Thoracic aorta (tissue), 2 donors: ENCODE measurements around the gene TRIM72. TPM values are rescaled to one million over a fixed set of nuclear protein-coding genes. Genes with fewer than 3 reads are reported as not detected.

Source experiments
- ATAC-seq: fragments of 150-250 bp; one replicate; pipeline ENCODE4 v1.8.0; 2017; ENCODE audit warnings: low read depth; ENCODE audit not compliant: insufficient number of reproducible peaks, low FRiP score
- DNase-seq: peaks from one replicate; pipeline ENCODE4 v3.0.0-alpha.2; 2020; ENCODE audit warnings: low spot score
- H3K27ac ChIP-seq, 2 donors: fragments of 200-600 bp; sonication (generic); 1 replicate in 1 of 2; 2 replicates in 1 of 2; pipeline ENCODE4 v1.5.1; 2016; ENCODE audit warnings: mild to moderate bottlenecking in 2 of 2, moderate library complexity in 2 of 2
- H3K27me3 ChIP-seq: fragments of 200-600 bp; sonication (generic); replicated peaks from 2 replicates; pipeline ENCODE4 v1.6.0; 2016; ENCODE audit warnings: mild to moderate bottlenecking; ENCODE audit not compliant: insufficient read depth
- H3K36me3 ChIP-seq: fragments of 200-600 bp; sonication (generic); one replicate; pipeline ENCODE4 v1.5.1; 2016
- H3K4me1 ChIP-seq, 2 donors: fragments of 200-600 bp; sonication (generic); 1 replicate in 1 of 2; 2 replicates in 1 of 2; pipeline versions ENCODE4 v1.5.1 to v1.6.0; 2016; ENCODE audit warnings: low read depth in 2 of 2, mild to moderate bottlenecking in 1 of 2; ENCODE audit not compliant: control insufficient read depth in 1 of 2
- H3K4me3 ChIP-seq: fragments of 200-600 bp; sonication (generic); 2 replicates; pipeline ENCODE4 v1.5.1; 2016; ENCODE audit warnings: mild to moderate bottlenecking
- H3K9me3 ChIP-seq: fragments of 200-600 bp; sonication (generic); 2 replicates; pipeline ENCODE4 v1.5.1; 2016
- CTCF ChIP-seq: fragments of 200-600 bp; sonication (generic); IDR thresholded peaks from one replicate; pipeline ENCODE4 v1.5.1; 2019; ENCODE audit warnings: antibody characterized with exemption
- total RNA-seq, 2 donors: library from RNA; depleted of rRNA; stranded (reverse); fragments of >200 nt; gene quantifications; one replicate each; pipeline versions ENCODE4 v1.1.0 to v1.2.3, GENCODE V29; 2016

The TRIM72 gene
- total RNA-seq, 2 donors from 2014 or later = 0.07 TPM; not detected in 1

- H3K27ac ChIP-seq = no peak overlapping the region
- no peak for DNase-seq
- no peak for ATAC-seq
- no peak overlapping the region for H3K4me3 ChIP-seq
- H3K36me3 ChIP-seq = no peaks in the 10 kb centered on the region
- TF ChIP-seq CTCF = no peak
- H3K9me3 ChIP-seq = no peaks in the 10 kb centered on the region
- H3K27me3 ChIP-seq = no peaks in the 10 kb centered on the region
- H3K4me1 ChIP-seq = no peaks in the 10 kb centered on the region
These were observed 48.2 kb downstream of the TRIM72 start for GRCh38 chr16:31262084-31262483.

DNA sequence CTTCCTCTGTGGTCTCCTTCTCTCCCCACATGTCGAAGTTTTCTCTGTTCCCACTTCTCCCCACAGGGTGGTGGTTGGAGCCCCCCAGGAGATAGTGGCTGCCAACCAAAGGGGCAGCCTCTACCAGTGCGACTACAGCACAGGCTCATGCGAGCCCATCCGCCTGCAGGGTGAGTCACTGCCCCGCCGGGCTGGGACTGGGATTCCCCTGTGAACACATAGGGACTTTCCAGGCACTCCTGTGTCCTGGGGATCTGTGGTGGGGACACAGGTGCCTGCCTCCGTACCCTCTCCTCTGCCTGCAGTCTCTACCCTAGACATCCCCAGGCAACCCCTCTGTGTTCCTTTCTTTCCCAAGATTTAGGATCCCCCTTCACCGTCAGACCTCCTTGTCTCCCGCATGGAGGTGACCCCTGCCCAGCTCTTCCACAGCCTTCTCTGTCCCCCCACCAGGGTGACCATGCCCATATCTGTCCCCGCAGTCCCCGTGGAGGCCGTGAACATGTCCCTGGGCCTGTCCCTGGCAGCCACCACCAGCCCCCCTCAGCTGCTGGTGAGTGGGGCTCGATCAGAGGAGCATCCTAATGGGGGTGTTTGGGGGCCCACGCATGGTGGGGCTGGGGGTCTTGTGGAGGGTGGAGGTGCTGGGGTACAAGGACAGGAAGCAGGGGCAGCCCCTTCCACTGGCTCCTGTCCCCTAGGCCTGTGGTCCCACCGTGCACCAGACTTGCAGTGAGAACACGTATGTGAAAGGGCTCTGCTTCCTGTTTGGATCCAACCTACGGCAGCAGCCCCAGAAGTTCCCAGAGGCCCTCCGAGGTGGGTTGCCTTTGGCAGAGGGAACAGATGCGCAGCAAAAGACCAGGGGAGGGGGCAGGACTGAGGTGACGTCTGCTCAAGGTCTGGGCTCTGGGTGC, 51.7 kb downstream of the TRIM72 start:
- H3K4me1 ChIP-seq = no peaks in the 10 kb centered on the region
- no peaks in the 10 kb centered on the region for H3K9me3 ChIP-seq
- no peaks in the 10 kb centered on the region for H3K27me3 ChIP-seq
- ATAC-seq (no peak), DNase-seq (no peak)
- H3K4me3 ChIP-seq = no peak overlapping the region
- no peaks in the 10 kb centered on the region for H3K36me3 ChIP-seq
- TF ChIP-seq CTCF = no peak
- H3K27ac ChIP-seq = no peak overlapping the region

- TF ChIP-seq CTCF = no peak
- no peaks in the 10 kb centered on the region for H3K36me3 ChIP-seq
- H3K27me3 ChIP-seq = no peaks in the 10 kb centered on the region
- no peak overlapping the region for H3K4me3 ChIP-seq
- no peak for DNase-seq
- H3K4me1 ChIP-seq = no peaks in the 10 kb centered on the region
- H3K27ac ChIP-seq = no peak overlapping the region
- peak; percentile 43 for ATAC-seq
- no peaks in the 10 kb centered on the region for H3K9me3 ChIP-seq
These were observed 53.6 kb downstream of the TRIM72 start for GRCh38 chr16:31267332-31268032.

DNA sequence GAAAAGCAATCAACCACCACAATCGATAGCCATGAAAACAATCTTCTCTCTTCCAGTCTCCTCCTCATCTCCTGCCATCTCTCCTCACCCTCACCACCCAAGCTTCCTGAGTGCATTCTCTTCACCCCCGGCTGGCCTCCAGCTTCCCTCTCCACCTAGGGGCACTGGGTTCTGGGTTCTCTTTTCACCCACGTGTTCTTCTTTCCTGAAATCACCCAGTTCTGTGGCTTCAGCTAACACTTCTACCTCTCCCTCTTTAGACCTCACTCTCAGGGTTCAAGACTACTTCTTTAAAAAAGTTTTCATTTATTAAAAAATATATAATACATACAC, 54.1 kb downstream of the TRIM72 start:
- DNase-seq = no peak
- no peaks in the 10 kb centered on the region for H3K27me3 ChIP-seq

More for the DNA sequence above, 54.1 kb downstream of the TRIM72 start:
- Histone ChIP-seq H3K36me3 (no peaks in the 10 kb centered on the region), H3K27ac (no peak overlapping the region), H3K4me1 (no peaks in the 10 kb centered on the region), H3K4me3 (no peak overlapping the region), H3K9me3 (no peaks in the 10 kb centered on the region)
- ATAC-seq = no peak
- TF ChIP-seq CTCF = no peak
